Endothelial cell of umbilical vein (primary cell): ENCODE data around the gene TSKU.

Experiments
- EZH2 ChIP-seq: IDR thresholded peaks from 2 replicates; pipeline ENCODE4 v1.6.1; 2012; ENCODE audit warnings: borderline replicate concordance, low read depth, mild to moderate bottlenecking, moderate library complexity, low read length, inconsistent platforms; ENCODE audit not compliant: severe bottlenecking
- FOS ChIP-seq: IDR thresholded peaks from 2 replicates; pipeline ENCODE4 v1.6.1; 2011; ENCODE audit warnings: mild to moderate bottlenecking, low read length, moderate library complexity, borderline replicate concordance; ENCODE audit not compliant: insufficient read depth
- GATA2 ChIP-seq: IDR thresholded peaks from 2 replicates; pipeline ENCODE4 v1.7.0; 2011; ENCODE audit warnings: low read depth, mild to moderate bottlenecking, moderate library complexity, mixed read lengths, low read length; ENCODE audit not compliant: insufficient read length, insufficient read depth
- JUN ChIP-seq: IDR thresholded peaks from 2 replicates; pipeline ENCODE4 v1.6.1; 2011; ENCODE audit warnings: borderline replicate concordance, low read depth; ENCODE audit not compliant: insufficient read length, insufficient read depth
- MYC ChIP-seq: IDR thresholded peaks from one replicate; pipeline ENCODE4 v1.6.1; 2011; ENCODE audit warnings: mild to moderate bottlenecking, low read depth, low read length
- POLR2A ChIP-seq: IDR thresholded peaks from 2 replicates; pipeline ENCODE4 v1.6.1; 2012; ENCODE audit warnings: low read depth, mild to moderate bottlenecking, control low read depth, low read length
- POLR2AphosphoS5 ChIP-seq: IDR thresholded peaks from 2 replicates; pipeline ENCODE4 v1.6.1; 2012; ENCODE audit warnings: low read depth, mild to moderate bottlenecking, control low read depth, low read length, moderate library complexity; ENCODE audit not compliant: insufficient read depth
- TF ChIP-seq, protein P1 (sequence below), 2 donors: IDR thresholded peaks; 1 replicate in 1 of 2; 2 replicates in 1 of 2; pipeline ENCODE4 v1.5.1; 2011; ENCODE audit warnings: low read length in 2 of 2, mild to moderate bottlenecking in 2 of 2, moderate library complexity in 2 of 2, control low read depth in 1 of 2, inconsistent platforms in 1 of 2, low read depth in 1 of 2; ENCODE audit not compliant: insufficient read depth in 1 of 2; ENCODE audit errors: extremely low read depth in 1 of 2
- TF ChIP-seq, protein P2 (sequence below): IDR thresholded peaks from 2 replicates; pipeline ENCODE4 v1.6.1; 2011; ENCODE audit not compliant: insufficient read depth, insufficient read length

DNA sequence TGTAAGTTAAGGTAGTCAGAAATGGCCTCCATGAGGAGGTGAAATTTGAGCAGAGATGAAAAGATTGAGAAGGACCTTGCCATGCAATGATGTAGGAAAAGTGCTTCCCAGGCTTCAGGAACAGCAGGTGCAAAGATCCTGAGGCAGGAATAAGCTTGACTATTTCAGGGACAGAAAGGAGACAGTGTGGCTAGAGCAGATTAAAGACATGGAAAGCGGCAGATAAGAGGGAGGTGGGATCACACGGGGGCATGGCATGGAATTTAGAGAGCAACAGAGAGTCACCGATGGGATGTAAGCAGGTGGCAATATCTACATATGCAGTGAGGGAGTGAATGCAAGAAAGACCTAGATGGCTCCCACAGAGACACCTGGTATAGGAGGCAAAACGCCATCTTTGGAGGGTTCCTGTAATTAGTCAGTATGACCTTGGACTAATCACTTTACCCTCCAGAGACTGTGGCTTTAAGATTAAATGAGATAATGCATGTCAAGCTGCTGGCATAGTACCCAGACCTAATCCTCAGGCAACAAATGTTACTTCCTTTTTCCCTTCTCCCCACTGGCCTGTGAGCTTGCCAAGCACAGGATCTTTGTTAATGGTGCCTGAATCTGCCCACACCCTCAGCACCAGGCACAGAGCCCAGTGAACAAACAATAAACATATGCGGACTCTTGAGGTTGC lies 52.9 kb downstream of the TSKU start:
- TF ChIP-seq, protein P1, sequence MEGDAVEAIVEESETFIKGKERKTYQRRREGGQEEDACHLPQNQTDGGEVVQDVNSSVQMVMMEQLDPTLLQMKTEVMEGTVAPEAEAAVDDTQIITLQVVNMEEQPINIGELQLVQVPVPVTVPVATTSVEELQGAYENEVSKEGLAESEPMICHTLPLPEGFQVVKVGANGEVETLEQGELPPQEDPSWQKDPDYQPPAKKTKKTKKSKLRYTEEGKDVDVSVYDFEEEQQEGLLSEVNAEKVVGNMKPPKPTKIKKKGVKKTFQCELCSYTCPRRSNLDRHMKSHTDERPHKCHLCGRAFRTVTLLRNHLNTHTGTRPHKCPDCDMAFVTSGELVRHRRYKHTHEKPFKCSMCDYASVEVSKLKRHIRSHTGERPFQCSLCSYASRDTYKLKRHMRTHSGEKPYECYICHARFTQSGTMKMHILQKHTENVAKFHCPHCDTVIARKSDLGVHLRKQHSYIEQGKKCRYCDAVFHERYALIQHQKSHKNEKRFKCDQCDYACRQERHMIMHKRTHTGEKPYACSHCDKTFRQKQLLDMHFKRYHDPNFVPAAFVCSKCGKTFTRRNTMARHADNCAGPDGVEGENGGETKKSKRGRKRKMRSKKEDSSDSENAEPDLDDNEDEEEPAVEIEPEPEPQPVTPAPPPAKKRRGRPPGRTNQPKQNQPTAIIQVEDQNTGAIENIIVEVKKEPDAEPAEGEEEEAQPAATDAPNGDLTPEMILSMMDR (IDR thresholded peaks at IDR 0.05; ENCODE audit: extremely low read depth in 1 of 2, insufficient read depth in 1 of 2, low read depth in 1 of 2, low read length in 2 of 2), result no peak
- no peak for TF ChIP-seq POLR2A
- TF ChIP-seq, protein P2, sequence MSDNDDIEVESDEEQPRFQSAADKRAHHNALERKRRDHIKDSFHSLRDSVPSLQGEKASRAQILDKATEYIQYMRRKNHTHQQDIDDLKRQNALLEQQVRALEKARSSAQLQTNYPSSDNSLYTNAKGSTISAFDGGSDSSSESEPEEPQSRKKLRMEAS, result no peak
- TF ChIP-seq POLR2AphosphoS5, result no peak
- TF ChIP-seq FOS, result no peak
- TF ChIP-seq MYC, result no peak
- no peak for TF ChIP-seq EZH2
- peak; percentile 27 for TF ChIP-seq GATA2
- no peak for TF ChIP-seq JUN
